HG03571 (cell line): ENCODE results near the gene OR4B1.
A peak's percentile ranks its signal among the peaks of the same experiment; 100 is the strongest.
"Not testable (repeated sequence)": the region's sequence is repeated elsewhere in the genome, so short reads cannot be mapped to it uniquely, and the experiment has no call there.

Experiments used
- ATAC-seq: cut with Tn5 transposase; IDR thresholded peaks from one replicate; pipeline ENCODE4 v1.9.1; 2021; ENCODE audit not compliant: unreplicated experiment

The OR4B1 gene

DNA sequence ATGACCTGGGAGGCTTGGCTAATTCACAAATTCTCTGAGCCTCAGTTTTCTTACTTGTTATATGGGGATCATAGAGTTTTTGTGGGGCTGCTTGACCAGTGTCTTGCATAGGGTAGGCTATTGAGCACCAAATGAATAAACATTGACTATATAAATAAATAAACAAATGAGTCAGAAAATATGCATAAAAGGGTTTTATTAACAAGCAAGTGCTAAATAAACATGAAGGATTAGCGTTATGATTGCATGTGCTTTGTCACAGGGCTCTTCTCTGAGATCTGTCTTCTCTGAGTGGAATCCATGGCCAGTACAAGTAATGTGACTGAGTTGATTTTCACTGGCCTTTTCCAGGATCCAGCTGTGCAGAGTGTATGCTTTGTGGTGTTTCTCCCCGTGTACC lies at the start of gene OR4B1:
OR4B1 (plus strand) TSS at position 301 of the 400 bp plus-strand sequence; CDS start at position 301, 0 bp downstream.
- ATAC-seq, result no peak

DNA sequence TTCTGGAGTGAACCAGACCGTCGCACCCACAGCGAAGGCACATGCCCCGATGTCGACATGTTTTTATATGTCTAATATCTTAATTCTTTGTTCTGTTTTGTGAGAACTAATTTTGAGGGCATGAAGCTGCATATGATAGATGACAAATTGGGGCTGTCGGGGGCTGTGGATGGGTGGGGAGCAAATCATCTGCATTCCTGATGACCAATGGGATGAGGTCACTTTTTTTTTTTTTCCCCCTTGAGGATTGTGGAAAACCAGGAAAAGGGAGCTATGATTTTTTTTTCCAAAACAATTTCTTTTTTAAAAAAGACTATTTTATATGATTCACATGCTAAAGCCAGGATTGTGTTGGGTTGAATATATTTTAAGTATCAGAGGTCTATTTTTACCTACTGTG lies 49.2 kb upstream of the OR4B1 start:
- no peak for ATAC-seq

DNA sequence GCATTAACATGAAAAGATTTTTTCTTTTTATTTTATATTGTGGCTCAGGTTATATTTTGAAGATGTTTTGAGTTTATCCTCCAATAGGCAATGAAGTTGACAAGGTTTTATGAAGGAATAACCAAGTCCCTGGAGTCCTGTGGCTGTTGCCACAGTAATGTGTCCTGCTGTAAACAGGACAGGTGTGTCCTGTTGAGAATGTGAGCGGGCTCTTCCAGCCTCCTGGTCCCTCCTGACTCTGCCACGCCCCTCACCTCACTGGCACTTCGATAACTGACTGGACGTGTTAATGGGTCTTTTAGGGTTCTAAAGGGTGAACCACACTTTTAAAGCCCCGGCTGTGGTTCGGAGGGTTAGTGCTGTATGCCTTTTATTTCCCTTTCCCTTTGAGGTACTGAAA lies 47.8 kb upstream of the OR4B1 start:
- ATAC-seq, result no peak

- ATAC-seq, result no peak
Observed at GRCh38 chr11:48169259-48169658, 47.4 kb upstream of the OR4B1 start.

GRCh38 chr11:48169717-48170116 lies 46.9 kb upstream of the OR4B1 start:
- ATAC-seq, result no peak

DNA sequence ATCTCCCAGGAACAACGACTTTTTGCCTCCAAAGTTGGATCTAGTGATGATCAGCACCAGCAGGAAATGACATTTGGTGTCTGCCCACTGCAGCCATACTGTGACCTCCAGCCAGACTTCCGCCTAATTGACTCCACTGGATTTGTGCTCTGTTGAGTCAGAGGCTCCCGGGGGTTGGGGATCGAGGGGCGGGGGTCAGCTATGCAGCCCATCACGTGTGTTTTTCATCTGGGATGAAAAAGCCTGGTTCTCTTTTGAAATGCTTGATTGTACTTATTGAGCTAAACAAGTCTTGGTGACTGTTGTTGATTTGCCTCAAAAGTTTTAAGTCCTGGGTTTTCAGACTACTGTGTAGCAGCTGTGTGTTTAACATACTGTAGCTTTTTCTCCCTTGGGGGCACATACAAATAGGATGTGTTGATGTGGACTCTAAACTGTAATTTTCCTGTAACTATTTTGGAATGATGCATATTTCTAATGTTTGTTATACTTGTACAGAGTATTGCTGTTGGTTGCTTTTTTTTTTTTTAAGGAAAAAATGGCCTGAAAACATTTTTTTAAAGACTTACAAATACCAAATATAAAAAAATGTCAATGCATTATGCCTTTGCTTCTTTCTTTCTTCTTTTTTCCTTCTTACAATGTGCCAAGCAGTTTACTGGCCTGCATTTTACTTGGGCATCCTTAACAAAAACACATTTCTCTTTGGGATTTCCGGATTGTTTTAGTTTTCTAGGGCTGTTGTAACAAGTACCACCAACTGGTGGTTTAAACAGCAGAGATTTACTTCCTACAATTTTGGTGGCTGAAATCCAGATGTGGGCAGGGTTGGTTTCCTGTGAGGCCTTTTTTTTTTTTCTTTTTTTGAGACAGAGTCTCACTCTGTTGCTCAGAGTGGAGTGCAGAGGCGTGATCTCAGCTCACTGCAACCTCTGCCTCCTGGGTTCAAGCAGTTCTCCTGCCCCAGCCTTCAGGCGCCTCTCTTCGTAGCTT lies 46.1 kb upstream of the OR4B1 start:
- ATAC-seq, result no peak

DNA sequence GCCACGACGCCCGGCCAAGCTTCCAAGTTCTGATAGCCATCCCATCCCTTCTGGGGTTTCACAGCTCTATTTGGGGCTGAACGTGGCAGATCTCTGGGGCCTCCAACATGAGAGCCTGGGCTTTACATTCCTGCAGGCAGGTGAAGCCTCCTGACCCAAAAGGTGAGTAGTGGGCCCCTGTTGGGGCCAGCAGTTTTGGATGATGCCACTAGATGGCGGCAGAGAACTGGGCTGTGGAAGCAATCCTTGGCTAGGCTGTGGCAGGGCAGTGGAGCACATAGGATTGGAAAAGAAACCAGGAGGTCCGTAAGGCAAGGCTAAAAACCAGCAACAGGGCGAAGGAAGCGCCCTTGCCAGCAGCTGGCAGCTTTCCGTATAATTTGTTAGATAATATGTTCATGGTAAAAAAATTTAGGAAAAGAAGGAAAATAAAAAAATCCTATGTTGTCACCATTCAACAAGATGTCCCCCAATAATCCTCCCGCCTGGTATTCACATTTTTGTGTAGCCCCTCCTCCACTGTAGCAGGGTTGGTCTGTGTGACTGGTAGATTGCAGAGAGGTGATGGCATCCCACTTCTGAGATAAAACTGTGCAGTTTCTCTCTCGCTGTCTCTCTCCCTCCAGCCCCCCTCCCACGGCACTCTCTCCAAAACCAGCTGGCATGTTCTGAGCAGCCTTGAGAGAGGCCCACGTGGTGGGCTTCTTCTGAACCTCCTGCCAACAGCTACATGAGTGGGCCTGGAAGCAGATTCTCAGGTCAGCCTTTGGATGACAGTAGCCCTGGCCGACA lies 43.6 kb upstream of the OR4B1 start:
- peak; percentile 71 for ATAC-seq

DNA sequence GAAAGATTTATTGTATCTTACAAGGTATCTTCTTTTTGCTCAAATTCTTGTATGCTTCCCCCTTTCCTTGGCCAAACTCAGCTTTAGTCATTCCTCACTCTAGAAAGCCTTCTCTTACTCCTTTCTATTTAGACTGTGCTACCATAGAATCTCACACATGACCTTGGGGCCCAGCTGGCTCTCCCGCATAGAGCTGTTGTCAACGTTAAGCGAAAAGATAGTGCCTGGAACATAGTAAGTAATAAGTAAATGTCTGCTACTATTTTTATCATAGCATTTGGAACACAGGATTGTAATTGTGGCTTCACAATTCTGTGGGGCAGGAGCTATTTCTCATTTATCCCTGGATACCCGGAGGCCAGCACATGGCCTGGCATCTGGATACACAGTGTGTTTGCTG lies 38.9 kb upstream of the OR4B1 start:
- ATAC-seq, result no peak

DNA sequence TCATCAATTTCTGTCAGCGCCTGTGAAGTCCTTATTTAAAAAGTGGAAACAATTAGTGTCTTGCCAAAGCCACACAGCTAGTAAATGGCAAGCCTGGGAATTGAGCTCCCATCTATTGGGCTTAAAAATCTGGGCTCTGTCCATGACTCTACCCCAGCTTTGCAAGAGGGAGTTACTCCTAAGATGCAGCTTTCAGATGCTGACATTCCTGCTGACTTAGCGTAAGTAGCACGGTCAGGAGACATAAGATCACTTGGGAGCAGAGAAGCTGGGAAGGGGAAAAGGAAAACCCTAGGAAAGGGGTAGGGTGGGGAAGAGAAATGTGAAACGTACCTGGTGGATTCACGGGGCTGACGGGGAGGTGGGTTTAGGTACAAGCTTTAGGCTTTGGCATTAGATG lies 36.0 kb upstream of the OR4B1 start:
- ATAC-seq, result no peak

DNA sequence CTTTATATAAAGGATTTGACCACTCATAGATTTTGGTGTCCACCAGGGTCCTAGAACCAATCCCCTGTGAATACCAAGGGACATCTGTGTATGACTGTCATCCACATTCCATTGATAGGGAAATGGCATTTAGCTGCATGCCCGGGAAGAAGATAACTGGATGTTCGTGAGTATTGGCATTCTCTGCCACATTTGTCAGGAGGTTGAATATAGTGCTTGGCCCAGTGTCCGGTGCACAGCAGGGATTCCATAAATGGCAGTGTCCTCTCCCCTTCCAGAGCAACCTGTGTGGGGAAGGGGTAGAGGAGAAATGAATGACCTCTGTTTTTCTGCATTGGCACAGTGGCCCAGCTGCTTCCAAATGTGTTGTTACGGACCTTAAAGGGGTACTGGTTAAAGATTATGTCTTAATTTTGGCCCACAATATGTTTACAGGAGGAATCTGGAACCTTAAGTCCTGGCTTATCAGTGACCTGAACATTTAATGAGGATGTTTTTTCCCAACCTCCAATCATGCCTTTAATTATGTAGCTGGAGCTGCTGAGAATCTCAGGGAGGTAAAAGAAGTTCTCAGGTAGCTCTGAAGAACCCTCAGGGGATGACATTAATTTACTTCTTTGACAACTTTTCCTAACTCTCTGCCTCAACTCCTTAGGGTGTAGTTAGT lies 33.6 kb upstream of the OR4B1 start:
- ATAC-seq, result no peak

DNA sequence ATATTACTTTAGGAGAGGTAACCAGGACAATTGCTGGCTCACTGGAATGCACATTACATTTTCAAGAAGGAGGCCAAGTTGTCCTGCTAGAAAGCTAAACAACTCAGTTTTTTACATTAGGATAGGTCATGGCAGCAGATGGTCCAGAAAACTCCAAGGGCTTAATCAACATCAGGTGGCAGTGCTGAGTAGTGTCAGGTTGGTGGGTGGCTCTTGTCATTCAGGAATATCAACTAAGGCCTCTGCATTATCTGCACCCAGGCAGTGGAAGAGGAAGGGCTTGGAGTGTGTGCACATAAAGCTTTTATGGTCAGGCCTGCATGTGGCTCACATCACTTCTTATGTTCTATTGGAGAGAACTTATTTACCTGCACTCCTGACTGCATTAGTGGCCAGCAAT lies 32.2 kb upstream of the OR4B1 start:
- no peak for ATAC-seq

- ATAC-seq, result not testable (repeated sequence)
Observed at GRCh38 chr11:48190906-48191654, 25.5 kb upstream of the OR4B1 start.

DNA sequence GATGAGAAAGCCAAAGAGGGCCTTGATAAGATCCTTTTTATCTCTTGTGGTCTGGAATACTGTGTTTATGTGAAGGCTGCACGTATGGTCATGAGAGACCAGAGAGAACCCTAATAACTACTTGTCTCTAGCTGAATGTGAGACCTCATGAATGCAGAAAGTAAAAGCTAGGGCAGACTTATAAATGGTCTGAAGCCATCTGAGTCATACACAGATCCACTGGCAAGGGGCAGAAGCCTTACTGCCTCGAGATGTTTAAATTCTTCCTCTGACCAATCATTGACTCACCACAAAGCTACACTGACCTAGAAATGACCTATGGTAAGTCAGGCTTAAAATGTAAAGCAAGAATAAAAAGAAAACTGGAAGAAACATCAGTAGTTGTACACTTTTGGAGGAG lies 22.7 kb upstream of the OR4B1 start:
- no peak for ATAC-seq

GRCh38 chr11:48207881-48208280 lies 8.7 kb upstream of the OR4B1 start:
- no peak for ATAC-seq

DNA sequence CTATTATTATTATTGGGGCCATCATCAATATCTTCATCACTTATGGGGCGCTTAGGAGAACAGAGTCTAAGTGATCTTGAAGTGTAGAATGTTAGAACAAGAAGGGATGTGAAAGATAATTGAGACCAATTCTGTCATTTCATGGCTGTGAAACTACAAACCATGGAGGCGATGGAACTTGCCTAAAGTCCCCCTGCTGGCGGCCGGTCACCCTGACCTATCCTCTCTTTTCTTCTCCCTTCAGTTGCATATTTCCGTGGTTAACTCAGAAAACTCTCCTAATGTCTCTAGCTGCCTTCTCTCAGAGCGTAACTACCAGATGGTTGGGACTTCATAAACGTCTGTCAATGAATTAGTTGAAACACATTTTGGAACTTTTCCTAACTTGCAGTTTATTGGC lies 6.6 kb upstream of the OR4B1 start:
- ATAC-seq, result no peak

DNA sequence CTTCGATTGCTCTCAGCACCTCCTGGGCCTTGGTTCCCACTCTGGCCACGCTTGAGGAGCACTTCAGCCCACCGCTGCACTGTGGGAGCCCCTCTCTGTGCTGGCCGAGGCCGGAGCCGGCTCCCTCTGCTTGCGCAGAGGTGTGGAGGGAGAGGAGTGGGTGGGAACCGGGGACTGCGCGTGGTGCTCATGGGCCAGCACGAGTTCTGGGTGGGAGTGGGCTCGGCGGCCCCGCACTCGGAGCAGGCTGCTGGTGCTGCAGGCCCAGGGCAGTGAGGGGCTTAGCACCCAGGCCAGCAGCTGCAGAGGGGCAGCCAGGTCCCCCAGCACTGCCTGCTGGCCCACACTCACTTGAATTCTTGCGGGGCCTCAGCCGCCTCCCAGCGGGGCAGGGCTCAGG lies 12.2 kb downstream of the OR4B1 start:
- ATAC-seq, result no peak

DNA sequence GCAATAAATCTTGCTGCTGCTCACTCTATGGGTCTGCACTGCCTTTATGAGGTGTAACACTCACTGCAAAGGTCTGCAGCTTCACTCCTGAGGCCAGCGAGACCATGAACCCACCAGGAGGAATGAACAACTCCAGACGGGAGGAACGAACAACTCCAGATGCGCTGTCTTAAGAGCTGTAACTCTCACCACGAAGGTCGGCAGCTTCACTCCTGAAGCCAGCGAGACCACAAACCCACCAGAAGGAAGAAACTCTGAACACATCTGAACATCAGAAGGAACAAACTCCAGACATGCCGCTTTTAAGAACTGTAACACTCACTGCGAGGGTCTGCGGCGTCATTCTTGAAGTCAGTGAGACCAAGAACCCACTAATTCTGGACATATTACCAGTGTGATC lies 13.4 kb downstream of the OR4B1 start:
- not testable (repeated sequence) for ATAC-seq

DNA sequence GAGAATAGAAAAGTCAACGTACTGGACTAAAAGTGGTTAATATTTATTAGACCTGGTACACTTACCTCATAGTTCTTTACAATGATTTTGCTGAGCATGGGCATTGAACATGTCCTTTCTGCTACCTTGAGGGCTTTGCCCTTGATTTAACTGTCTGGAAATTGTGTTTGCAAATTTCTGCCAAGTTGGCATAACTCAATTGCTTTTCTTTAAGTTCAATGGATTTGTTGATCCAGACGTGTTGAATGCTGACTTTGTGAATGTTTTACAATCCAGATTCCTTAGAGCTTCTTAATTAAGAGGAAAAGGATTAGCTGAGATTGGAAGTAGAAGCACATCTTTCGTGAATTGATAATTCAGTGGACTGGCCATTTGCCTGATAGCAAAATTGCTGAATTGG lies 21.1 kb downstream of the OR4B1 start:
- ATAC-seq, result no peak

- ATAC-seq, result no peak
Observed at GRCh38 chr11:48242501-48242900, 25.9 kb downstream of the OR4B1 start.

DNA sequence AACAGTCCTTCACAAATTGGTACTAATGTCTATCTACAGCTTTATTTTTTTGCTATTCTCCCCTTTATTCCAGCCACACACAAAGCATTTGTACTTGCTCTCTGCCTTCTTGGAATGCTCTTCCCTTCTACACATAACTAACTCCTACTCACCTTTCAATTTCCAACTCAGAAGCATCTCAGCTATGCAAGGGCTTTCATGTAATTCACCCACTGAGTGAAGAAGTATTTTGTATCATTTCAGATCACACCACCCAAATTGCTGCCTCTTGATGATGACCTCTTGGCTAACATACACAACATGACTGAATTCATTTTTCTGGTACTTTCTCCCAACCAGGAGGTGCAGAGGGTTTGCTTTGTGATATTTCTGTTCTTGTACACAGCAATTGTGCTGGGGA lies 28.2 kb downstream of the OR4B1 start, which contains the start of gene OR4X2:
OR4X2 (plus strand) TSS at position 301 of the 400 bp plus-strand sequence; CDS start at position 301, 0 bp downstream.
- ATAC-seq, result no peak

DNA sequence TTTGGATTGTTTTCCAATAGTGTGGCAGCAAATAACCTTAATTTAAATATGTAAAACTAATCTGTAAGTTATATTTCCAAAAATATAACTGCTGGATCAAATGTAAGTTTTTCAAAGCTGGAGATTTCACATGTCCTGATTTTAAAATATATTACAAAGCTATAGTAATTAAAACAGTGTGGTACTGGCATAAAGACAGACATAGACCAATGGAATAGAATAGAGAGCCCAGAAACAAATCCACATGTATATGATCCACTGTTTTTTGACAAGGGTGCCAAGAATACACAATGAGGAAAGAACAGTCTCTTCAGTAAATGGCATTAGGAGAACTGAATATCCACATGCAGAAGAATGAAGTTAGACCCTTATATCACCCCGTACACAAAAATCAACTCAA lies 32.3 kb downstream of the OR4B1 start:
- no peak for ATAC-seq
